DND-41 (cell line): ENCODE measurements around the gene NETO1.

ENCODE experiments used
- CTCF ChIP-seq: IDR thresholded peaks from 2 replicates; pipeline ENCODE4 v1.5.1; 2012; ENCODE audit warnings: borderline replicate concordance, low read length, moderate library complexity, mild to moderate bottlenecking; ENCODE audit not compliant: poor library complexity, severe bottlenecking; ENCODE audit errors: extremely low read depth
- EZH2 ChIP-seq: IDR thresholded peaks from 3 replicates; pipeline ENCODE4 v1.6.1; 2012; ENCODE audit warnings: borderline replicate concordance, low read depth, mild to moderate bottlenecking, moderate library complexity, low read length, inconsistent platforms; ENCODE audit not compliant: severe bottlenecking

GRCh38 chr18:72834731-72835130 lies 33.1 kb downstream of the NETO1 start:
- no peak for TF ChIP-seq CTCF
- no peak for TF ChIP-seq EZH2
